K562 (cell line): ENCODE data around the gene SMAD3. TPM values are rescaled to one million over a fixed set of nuclear protein-coding genes. Genes with fewer than 3 reads are reported as not detected.

Experiments used
- BRF1 ChIP-seq: IDR thresholded peaks from 3 replicates; pipeline ENCODE4 v1.6.1; 2011; ENCODE audit warnings: borderline replicate concordance, mild to moderate bottlenecking; ENCODE audit not compliant: insufficient read length; ENCODE audit errors: extremely low read depth
- CHCHD3 ChIP-seq: fragments of 250-450 bp; sonication (Bioruptor Pico); IDR thresholded peaks from 2 replicates; pipeline ENCODE4 v2.1.2; 2022; ENCODE audit warnings: mild to moderate bottlenecking
- FIP1L1 ChIP-seq: fragments of 200-400 bp; formaldehyde crosslinking; IDR thresholded peaks from 2 replicates; pipeline ENCODE4 v1.6.1; 2018; ENCODE audit warnings: mild to moderate bottlenecking, low read depth, low read length; ENCODE audit not compliant: poor library complexity, severe bottlenecking
- FOXA3 ChIP-seq, 2 experiments: fragments of 450-650 bp in 1 of 2; sonication (generic) in 1 of 2; formaldehyde crosslinking; IDR thresholded peaks in 1 of 2; conservative IDR thresholded peaks in 1 of 2; 2 replicates each; pipeline versions ENCODE4 v1.4.0 to v1.8.0; 2020 to 2022; ENCODE audit warnings: mild to moderate bottlenecking in 2 of 2, missing genetic modification reagents in 1 of 2
- FOXK2 ChIP-seq, 2 experiments: fragments of 450-650 bp; IDR thresholded peaks in 1 of 2; conservative IDR thresholded peaks in 1 of 2; 2 replicates each; pipeline ENCODE4 v1.6.1; 2016; ENCODE audit warnings: low read depth in 2 of 2, mild to moderate bottlenecking in 1 of 2
- GABPA ChIP-seq: fragments of 200-800 bp; sonication (Bioruptor generic); conservative IDR thresholded peaks from 2 replicates; pipeline ENCODE4 v1.6.1; 2016; ENCODE audit warnings: low read depth, missing genetic modification characterization, missing compliant biosample characterization
- JUND ChIP-seq, 2 experiments: IDR thresholded peaks; 2 replicates in 1 of 2; 3 replicates in 1 of 2; pipeline ENCODE4 v1.6.1; 2011; ENCODE audit warnings: borderline replicate concordance in 2 of 2, low read depth in 2 of 2, low read length in 2 of 2, improper control_type of control experiment in 1 of 2, missing biosample characterization in 1 of 2, missing genetic modification characterization in 1 of 2, missing genetic modification reagents in 1 of 2
- KLF10 ChIP-seq: fragments of 250-450 bp; sonication (Bioruptor Pico); IDR thresholded peaks from 2 replicates; pipeline ENCODE4 v1.6.1; 2021; ENCODE audit warnings: matching md5 sums
- MCM3 ChIP-seq: fragments of 450-650 bp; IDR thresholded peaks from 2 replicates; pipeline ENCODE4 v1.6.1; 2016
- NFYB ChIP-seq: IDR thresholded peaks from 2 replicates; pipeline ENCODE4 v1.6.1; 2011; ENCODE audit warnings: mild to moderate bottlenecking, moderate library complexity; ENCODE audit not compliant: insufficient read length; ENCODE audit errors: extremely low read depth
- PRMT5 ChIP-seq: sonication (generic); formaldehyde crosslinking; IDR thresholded peaks from 2 replicates; pipeline ENCODE4 v1.5.0; 2020; ENCODE audit warnings: missing genetic modification reagents
- RNF219 ChIP-seq: fragments of 250-450 bp; sonication (Bioruptor Pico); IDR thresholded peaks from 2 replicates; pipeline ENCODE4 v1.5.0; 2022; ENCODE audit warnings: mild to moderate bottlenecking
- SAP30 ChIP-seq: fragments of 200-600 bp; sonication (generic); IDR thresholded peaks from 2 replicates; pipeline ENCODE4 v1.6.1; 2012; ENCODE audit warnings: borderline replicate concordance, low read depth, mild to moderate bottlenecking, moderate library complexity, low read length, control low read depth, inconsistent platforms; ENCODE audit not compliant: insufficient read depth, poor library complexity, severe bottlenecking
- SMC3 ChIP-seq: conservative IDR thresholded peaks from 2 replicates; pipeline ENCODE4 v1.6.1; 2011; ENCODE audit warnings: low read depth, low read length, improper control_type of control experiment; ENCODE audit not compliant: insufficient read depth
- SNAPC5 ChIP-seq: fragments of 250-450 bp; sonication (Bioruptor Pico); IDR thresholded peaks from 2 replicates; pipeline ENCODE4 v1.8.0; 2021; ENCODE audit warnings: moderate library complexity, mild to moderate bottlenecking, inconsistent platforms
- SUPT5H ChIP-seq: fragments of 450-650 bp; IDR thresholded peaks from 2 replicates; pipeline ENCODE4 v1.6.1; 2016
- TEAD4 ChIP-seq, 2 experiments: sonication (generic) in 1 of 2; formaldehyde crosslinking in 1 of 2; IDR thresholded peaks; 2 replicates each; pipeline versions ENCODE4 v1.6.1 to v1.8.0; 2012 to 2022; ENCODE audit warnings: borderline replicate concordance in 1 of 2, inconsistent platforms in 1 of 2, low read length in 1 of 2, mild to moderate bottlenecking in 1 of 2, missing genetic modification reagents in 1 of 2
- ZKSCAN3 ChIP-seq: fragments of 250-450 bp; sonication (Bioruptor Pico); IDR thresholded peaks from 2 replicates; pipeline ENCODE4 v1.4.0; 2020
- ZNF707 ChIP-seq: fragments of 250-450 bp; sonication (Bioruptor Pico); conservative IDR thresholded peaks from 2 replicates; pipeline ENCODE4 v1.8.0; 2022; ENCODE audit warnings: inconsistent platforms, mild to moderate bottlenecking, moderate library complexity
- polyA plus RNA-seq, 8 experiments: library from polyadenylated mRNA; depleted of rRNA in 4 of 8; stranded (reverse) in 5 of 8; unstranded in 3 of 8; fragments of >200 nt; fragmentation: Nextera tagmentation in 2 of 8; fragmentation: Illumina TruSeq in 1 of 8; extraction: Ambion mirVana in 2 of 8; extraction: Trizol in 1 of 8; gene quantifications; 2 replicates each; pipeline versions ENCODE4 v1.2.1 to v1.2.3, GENCODE V29; 2011 to 2014; ENCODE audit warnings: inconsistent platforms in 1 of 8, missing spikeins in 1 of 8
- total RNA-seq, 7 experiments: library from RNA; depleted of rRNA in 6 of 7; stranded (reverse); fragments of >200 nt in 6 of 7; fragmentation: Illumina TruSeq in 2 of 7; extraction: Trizol in 2 of 7; gene quantifications; 2 replicates each; pipeline versions ENCODE4 v1.2.1 to v1.2.3, GENCODE V29; 2011 to 2021; ENCODE audit warnings: low replicate concordance in 1 of 7
- TF ChIP-seq, protein P1 (sequence below): sonication (generic); formaldehyde crosslinking; IDR thresholded peaks from 2 replicates; pipeline ENCODE4 v1.8.1; 2023; ENCODE audit warnings: mild to moderate bottlenecking, missing genetic modification reagents, moderate library complexity
- TF ChIP-seq, protein P2 (sequence below): fragments of 250-450 bp; sonication (Bioruptor Pico); IDR thresholded peaks from 2 replicates; pipeline ENCODE4 v1.5.0; 2020; ENCODE audit warnings: mild to moderate bottlenecking

SMAD3 gene
- total and polyA plus RNA-seq, 9 of the 15 experiments (the other 6 are each of a cell fraction or from before 2014, with no cell fraction given): 4.3 to 39.2 (median 11.1) TPM

DNA sequence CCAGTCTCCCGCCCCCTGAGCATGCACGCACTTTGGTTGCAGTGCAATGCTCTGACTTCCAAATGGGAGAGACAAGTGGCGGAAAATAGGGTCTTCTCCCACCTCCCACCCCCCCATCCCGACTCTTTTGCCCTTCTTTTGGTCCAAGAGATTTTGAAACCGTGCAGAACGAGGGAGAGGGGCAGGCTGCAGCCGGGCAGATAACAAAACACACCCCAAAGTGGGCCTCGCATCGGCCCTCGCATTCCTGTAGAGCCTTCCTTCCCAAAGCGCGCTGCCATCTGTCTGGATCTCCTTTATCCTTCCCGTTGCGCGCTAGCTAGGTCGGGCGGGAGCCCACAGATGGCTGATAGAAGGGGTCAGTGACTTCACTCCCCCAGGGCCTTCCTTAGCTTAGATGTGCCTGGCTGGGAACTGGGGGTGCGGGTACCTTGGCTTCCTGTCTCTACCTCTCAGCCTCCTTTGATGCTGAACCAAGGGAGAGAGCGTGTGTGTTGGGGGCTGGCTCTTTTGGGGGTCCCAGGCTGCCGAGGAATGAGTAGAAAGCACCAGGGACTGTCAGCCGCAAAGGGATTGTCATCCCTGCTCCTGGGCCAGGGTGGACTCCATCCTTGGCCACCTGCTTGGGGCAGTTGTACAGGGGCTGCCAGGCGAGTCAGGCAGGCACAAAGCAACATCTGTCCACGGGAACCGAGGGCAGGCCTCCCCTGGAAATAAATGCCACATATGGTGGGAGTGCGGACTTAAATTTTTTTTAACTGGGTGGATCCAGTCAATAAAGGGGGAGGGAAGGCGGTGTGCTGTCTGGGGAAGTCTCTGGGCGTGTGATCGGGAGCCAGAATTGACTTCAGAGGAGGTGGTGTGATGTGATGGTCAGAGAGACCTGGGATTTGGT is 1.8 kb downstream of the SMAD3 start (continued):
- TF ChIP-seq SMC3: no peak
- TF ChIP-seq ZNF707 (CRISPR knock-in tag): no peak
- TF ChIP-seq, protein P1, sequence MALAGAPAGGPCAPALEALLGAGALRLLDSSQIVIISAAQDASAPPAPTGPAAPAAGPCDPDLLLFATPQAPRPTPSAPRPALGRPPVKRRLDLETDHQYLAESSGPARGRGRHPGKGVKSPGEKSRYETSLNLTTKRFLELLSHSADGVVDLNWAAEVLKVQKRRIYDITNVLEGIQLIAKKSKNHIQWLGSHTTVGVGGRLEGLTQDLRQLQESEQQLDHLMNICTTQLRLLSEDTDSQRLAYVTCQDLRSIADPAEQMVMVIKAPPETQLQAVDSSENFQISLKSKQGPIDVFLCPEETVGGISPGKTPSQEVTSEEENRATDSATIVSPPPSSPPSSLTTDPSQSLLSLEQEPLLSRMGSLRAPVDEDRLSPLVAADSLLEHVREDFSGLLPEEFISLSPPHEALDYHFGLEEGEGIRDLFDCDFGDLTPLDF (CRISPR knock-in tag): no peak
- no peak for TF ChIP-seq KLF10 (CRISPR knock-in tag)
- no peak for TF ChIP-seq SAP30
- TF ChIP-seq FOXA3 (CRISPR knock-in tag; conservative IDR thresholded peaks at IDR 0.05 in 1 of 2, IDR thresholded peaks at IDR 0.05 in 1 of 2): no peak
- TF ChIP-seq RNF219 (CRISPR knock-in tag): no peak
- no peak for TF ChIP-seq FOXK2 (conservative IDR thresholded peaks at IDR 0.05 in 1 of 2, IDR thresholded peaks at IDR 0.05 in 1 of 2; ENCODE audit: low read depth in 2 of 2)
- TF ChIP-seq, protein P2, sequence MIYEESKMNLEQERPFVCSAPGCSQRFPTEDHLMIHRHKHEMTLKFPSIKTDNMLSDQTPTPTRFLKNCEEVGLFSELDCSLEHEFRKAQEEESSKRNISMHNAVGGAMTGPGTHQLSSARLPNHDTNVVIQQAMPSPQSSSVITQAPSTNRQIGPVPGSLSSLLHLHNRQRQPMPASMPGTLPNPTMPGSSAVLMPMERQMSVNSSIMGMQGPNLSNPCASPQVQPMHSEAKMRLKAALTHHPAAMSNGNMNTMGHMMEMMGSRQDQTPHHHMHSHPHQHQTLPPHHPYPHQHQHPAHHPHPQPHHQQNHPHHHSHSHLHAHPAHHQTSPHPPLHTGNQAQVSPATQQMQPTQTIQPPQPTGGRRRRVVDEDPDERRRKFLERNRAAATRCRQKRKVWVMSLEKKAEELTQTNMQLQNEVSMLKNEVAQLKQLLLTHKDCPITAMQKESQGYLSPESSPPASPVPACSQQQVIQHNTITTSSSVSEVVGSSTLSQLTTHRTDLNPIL: no peak
- TF ChIP-seq JUND (IDR thresholded peaks at IDR 0.05; ENCODE audit: borderline replicate concordance, low read depth, low read length): peak; percentile 7; the same call in 1 of the 2 replicates
- TF ChIP-seq JUND (tag; IDR thresholded peaks at IDR 0.05; ENCODE audit: borderline replicate concordance, low read depth, low read length): no peak
- no peak for TF ChIP-seq PRMT5
- TF ChIP-seq SUPT5H: no peak
- TF ChIP-seq NFYB: no peak
- TF ChIP-seq ZKSCAN3 (CRISPR knock-in tag): no peak
- TF ChIP-seq CHCHD3 (CRISPR knock-in tag): no peak
- no peak for TF ChIP-seq GABPA (tag)
- TF ChIP-seq FIP1L1: no peak
- no peak for TF ChIP-seq TEAD4 (IDR thresholded peaks at IDR 0.05; ENCODE audit: low read length)
- no peak for TF ChIP-seq TEAD4 (CRISPR knock-in tag; IDR thresholded peaks at IDR 0.05; ENCODE audit: borderline replicate concordance)
- TF ChIP-seq MCM3: no peak
- no peak for TF ChIP-seq SNAPC5 (CRISPR knock-in tag)
- no peak for TF ChIP-seq BRF1
